T-cell (primary cell): ENCODE results near the gene CLEC4G. TPM values are rescaled to one million over a fixed set of nuclear protein-coding genes. Genes with fewer than 3 reads are reported as not detected.

Source experiments
- ATAC-seq, 4 experiments: fragments of 200-7000 bp in 3 of 4; fragments of 150-1000 bp in 1 of 4; cut with Tn5 transposase; replicated peaks in 1 of 4; 1 replicate in 3 of 4; 2 replicates in 1 of 4; pipeline ENCODE4 v1.10.0; 2021; ENCODE audit warnings: moderate library complexity in 3 of 4, mild to moderate bottlenecking in 2 of 4, moderate number of reproducible peaks in 1 of 4
- CTCF ChIA-PET, 2 donors: fragments of 300-600 bp; sonication (Branson Sonifier 250); formaldehyde crosslinking; loops; one replicate each; lab custom pipeline; 2022; ENCODE audit warnings: antibody characterized with exemption in 2 of 2; lab: Charles Lee
- POLR2A ChIA-PET, 2 donors: fragments of 300-600 bp; sonication (Branson Sonifier 250); formaldehyde crosslinking; loops; one replicate each; lab custom pipeline; 2022; ENCODE audit warnings: antibody characterized with exemption in 2 of 2; lab: Charles Lee
- DNase-seq, 35 experiments: peaks; one replicate each; pipeline versions ENCODE4 v3.0.0 to v3.0.0-alpha.2; 2013 to 2023
- H3K27ac ChIP-seq: one replicate; pipeline ENCODE4 v1.5.1; 2013; ENCODE audit warnings: low read length
- H3K27me3 ChIP-seq, 2 experiments: replicated peaks in 1 of 2; 1 replicate in 1 of 2; 2 replicates in 1 of 2; pipeline versions ENCODE4 v1.6.1 to v1.7.0; 2013; ENCODE audit warnings: low read length in 1 of 2, mixed read lengths in 1 of 2; ENCODE audit not compliant: control insufficient read depth in 2 of 2, insufficient read depth in 2 of 2; ENCODE audit errors: extremely low read depth in 1 of 2
- H3K36me3 ChIP-seq, 2 donors: 1 replicate in 1 of 2; 2 replicates in 1 of 2; pipeline versions ENCODE4 v1.6.1 to v1.7.0; 2013; ENCODE audit warnings: low read length in 1 of 2; ENCODE audit not compliant: control insufficient read depth in 2 of 2, insufficient read depth in 1 of 2; ENCODE audit errors: extremely low read depth in 1 of 2
- H3K4me1 ChIP-seq, 2 experiments: 1 replicate in 1 of 2; 2 replicates in 1 of 2; pipeline versions ENCODE4 v1.6.1 to v1.7.0; 2013; ENCODE audit warnings: low read length in 2 of 2, mixed read lengths in 1 of 2; ENCODE audit not compliant: insufficient read depth in 2 of 2, control insufficient read depth in 1 of 2; ENCODE audit errors: extremely low read depth in 1 of 2
- H3K4me3 ChIP-seq, 2 donors: 1 replicate in 1 of 2; 2 replicates in 1 of 2; pipeline versions ENCODE4 v1.5.1 to v1.7.0; 2013; ENCODE audit warnings: mild to moderate bottlenecking in 2 of 2, low read length in 1 of 2, moderate library complexity in 1 of 2; ENCODE audit not compliant: control insufficient read depth in 1 of 2; ENCODE audit errors: extremely low read depth in 1 of 2
- H3K9me3 ChIP-seq: 2 replicates; pipeline ENCODE4 v1.7.0; 2013
- H3K27ac Mint-ChIP-seq, 2 donors: one replicate each; pipeline ENCODE4 v1.8.0; 2020 to 2021; ENCODE audit warnings: mild to moderate bottlenecking in 2 of 2, mixed read lengths in 2 of 2
- H3K27me3 Mint-ChIP-seq, 2 donors: one replicate each; pipeline ENCODE4 v1.8.0; 2021 to 2022; ENCODE audit warnings: mixed read lengths in 2 of 2
- H3K36me3 Mint-ChIP-seq: one replicate; pipeline ENCODE4 v1.8.0; 2021; ENCODE audit warnings: mixed read lengths
- H3K4me1 Mint-ChIP-seq, 3 donors: one replicate each; pipeline ENCODE4 v1.8.0; 2020 to 2022; ENCODE audit warnings: mixed read lengths in 3 of 3, mild to moderate bottlenecking in 1 of 3
- H3K4me3 Mint-ChIP-seq, 3 donors: one replicate each; pipeline ENCODE4 v1.8.0; 2020 to 2022; ENCODE audit warnings: mild to moderate bottlenecking in 3 of 3, mixed read lengths in 3 of 3, moderate library complexity in 3 of 3
- H3K9me3 Mint-ChIP-seq, 3 donors: one replicate each; pipeline ENCODE4 v1.8.0; 2020 to 2022; ENCODE audit warnings: mixed read lengths in 3 of 3
- WGBS: methylation state at CpG from one replicate; pipeline ENCODE4 v1.1.5; 2013; ENCODE audit warnings: missing lambda C conversion rate; ENCODE audit not compliant: insufficient coverage; 5-methylcytosine and 5-hydroxymethylcytosine counted together
- total RNA-seq, 35 experiments: library from RNA in 6 of 35; stranded (reverse) in 6 of 35; fragments of 120-200 nt in 1 of 35; gene quantifications; one replicate each; pipeline versions ENCODE4 v1.2.1 to v1.2.4 and lab custom pipeline; 2013 to 2026

The CLEC4G gene
- total RNA-seq, 5 donors from 2014 or later (not counting 1 experiment from before 2014, with no cell fraction given): not detected

- Mint-ChIP-seq H3K27me3 (peaks cover 3 to 13% of the 10 kb centered on the region in 2 donors), H3K9me3 (no peaks in the 10 kb centered on the region), H3K27ac (peak overlapping the region in 1 of 2 donors; percentile 45), H3K36me3 (no peaks in the 10 kb centered on the region), H3K4me3 (no peak overlapping the region), H3K4me1 (peaks cover 19 to 38% (median 34%) of the 10 kb centered on the region in 3 donors)
- Histone ChIP-seq H3K27me3 (peaks cover 0 to 37% of the 10 kb centered on the region in 2 experiments), H3K36me3 (no peaks in the 10 kb centered on the region), H3K4me3 (no peak overlapping the region), H3K27ac (no peak overlapping the region), H3K4me1 (peaks cover 0 to 10% of the 10 kb centered on the region in 2 experiments), H3K9me3 (no peaks in the 10 kb centered on the region)
- 60% methylated on average over 3 of the region's 15 CpGs for WGBS
- DNase-seq (no peak), ATAC-seq (no peak)
- CTCF ChIA-PET: interaction anchor here in 1 of 2 donors (0.7 kb wide), 1 partner anchor 89 kb away, joined by 4 read pairs; no protein-coding TSS in a partner anchor
- POLR2A ChIA-PET: no interaction called here
These were observed 32.2 kb downstream of the CLEC4G start for GRCh38 chr19:7699417-7700401.

DNA sequence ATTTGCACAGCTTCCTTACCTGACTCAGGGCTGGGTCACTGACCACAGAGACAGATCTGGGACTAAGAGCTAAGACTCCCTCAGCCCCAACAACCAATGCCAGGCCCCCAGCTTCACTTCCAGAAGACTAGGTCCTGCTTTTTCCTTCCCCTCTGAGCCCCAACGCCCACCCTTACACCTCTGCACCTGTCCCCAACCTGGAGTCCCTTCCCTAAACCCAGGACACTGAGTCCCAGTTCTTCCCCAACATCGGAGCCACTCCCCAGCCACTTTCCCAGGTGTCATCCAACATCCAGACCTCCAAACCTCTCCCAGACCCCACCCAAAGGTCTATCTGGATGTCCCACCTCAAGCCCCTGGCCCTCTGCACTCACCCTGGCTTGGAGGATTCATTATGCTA, 32.9 kb downstream of the CLEC4G start:
- Mint-ChIP-seq H3K9me3 (no peaks in the 10 kb centered on the region), H3K27ac (no peak overlapping the region), H3K4me3 (no peak overlapping the region), H3K36me3 (no peaks in the 10 kb centered on the region), H3K27me3 (peaks cover 3 to 13% of the 10 kb centered on the region in 2 donors), H3K4me1 (peaks cover 17 to 34% (median 32%) of the 10 kb centered on the region in 3 donors)
- ATAC-seq (no peak), DNase-seq (no peak)
- POLR2A ChIA-PET: no interaction called here
- Histone ChIP-seq H3K4me3 (no peak overlapping the region), H3K4me1 (peaks cover 0 to 10% of the 10 kb centered on the region in 2 experiments), H3K27me3 (peaks cover 0 to 39% of the 10 kb centered on the region in 2 experiments), H3K36me3 (no peaks in the 10 kb centered on the region), H3K9me3 (no peaks in the 10 kb centered on the region), H3K27ac (no peak overlapping the region)
- 56% methylated on average over 2 of the region's 2 CpGs for WGBS
- CTCF ChIA-PET: no interaction called here

DNA sequence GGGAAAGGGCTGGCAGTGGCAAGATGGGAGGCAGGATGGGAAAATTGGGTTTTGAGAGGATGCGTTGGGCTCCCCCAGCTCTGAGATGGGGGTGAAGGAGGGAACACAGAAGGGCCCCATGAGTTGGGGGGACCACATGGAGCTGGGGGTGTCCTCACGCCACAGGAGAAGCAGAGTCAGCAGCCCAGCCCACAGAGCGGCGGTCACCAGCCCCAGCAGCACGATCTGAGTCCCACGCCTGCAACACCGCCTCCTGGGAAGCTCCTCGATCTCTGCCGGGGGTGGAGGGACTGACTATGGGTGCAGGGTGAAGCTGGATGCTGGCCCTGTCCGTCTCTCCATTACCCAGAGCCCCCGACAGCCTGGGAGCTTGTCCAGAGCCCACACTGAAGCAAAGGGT, 33.3 kb downstream of the CLEC4G start:
- ATAC-seq: no peak
- CTCF ChIA-PET: no interaction called here
- WGBS: 65% methylated on average over 9 of the region's 11 CpGs

GRCh38 chr19:7697721-7698287, 34.1 kb downstream of the CLEC4G start:
- Mint-ChIP-seq H3K27me3 (peaks cover 3 to 13% of the 10 kb centered on the region in 2 donors), H3K27ac (no peak overlapping the region), H3K36me3 (no peaks in the 10 kb centered on the region), H3K9me3 (no peaks in the 10 kb centered on the region), H3K4me3 (no peak overlapping the region), H3K4me1 (peaks cover 12 to 25% (median 25%) of the 10 kb centered on the region in 3 donors)
- ChIA-PET CTCF (no interaction called here), POLR2A (interaction anchor here in 1 of 2 donors (0.6 kb wide), 1 partner anchor 1195 kb away, joined by 3 read pairs; no protein-coding TSS in a partner anchor)
- ATAC-seq (no peak), DNase-seq (no peak)
- Histone ChIP-seq H3K36me3 (no peaks in the 10 kb centered on the region), H3K9me3 (no peaks in the 10 kb centered on the region), H3K4me1 (peaks cover 0 to 16% of the 10 kb centered on the region in 2 experiments), H3K27me3 (peaks cover 0 to 39% of the 10 kb centered on the region in 2 experiments), H3K4me3 (no peak overlapping the region), H3K27ac (no peak overlapping the region)
- WGBS: 86% methylated on average over 5 of the region's 10 CpGs

More for the DNA sequence above, 33.3 kb downstream of the CLEC4G start:
- Mint-ChIP-seq H3K9me3 (no peaks in the 10 kb centered on the region), H3K27me3 (peaks cover 3 to 13% of the 10 kb centered on the region in 2 donors), H3K27ac (no peak overlapping the region), H3K36me3 (no peaks in the 10 kb centered on the region), H3K4me3 (no peak overlapping the region), H3K4me1 (peaks cover 14 to 30% (median 29%) of the 10 kb centered on the region in 3 donors)
- H3K27me3 ChIP-seq: peaks cover 0 to 39% of the 10 kb centered on the region in 2 experiments
- no peak overlapping the region for H3K4me3 ChIP-seq
- no peak overlapping the region for H3K27ac ChIP-seq
- no peaks in the 10 kb centered on the region for H3K9me3 ChIP-seq
- DNase-seq: no peak
- POLR2A ChIA-PET: no interaction called here
- no peaks in the 10 kb centered on the region for H3K36me3 ChIP-seq
- H3K4me1 ChIP-seq: peaks cover 0 to 12% of the 10 kb centered on the region in 2 experiments

- H3K27ac Mint-ChIP-seq: no peak overlapping the region
- H3K4me3 Mint-ChIP-seq: no peak overlapping the region
- H3K27me3 Mint-ChIP-seq: peaks cover 3 to 9% of the 10 kb centered on the region in 2 donors
- H3K27ac ChIP-seq: no peak overlapping the region
- WGBS: 88% methylated on average over 2 of the region's 4 CpGs
- ChIA-PET CTCF (no interaction called here), POLR2A (no interaction called here)
- H3K36me3 ChIP-seq: no peaks in the 10 kb centered on the region
- no peak for ATAC-seq
- peaks cover 0 to 41% of the 10 kb centered on the region in 2 experiments for H3K4me1 ChIP-seq
- H3K4me3 ChIP-seq: no peak overlapping the region
- peaks cover 0 to 48% of the 10 kb centered on the region in 2 experiments for H3K27me3 ChIP-seq
- H3K4me1 Mint-ChIP-seq: peaks cover 8 to 18% (median 9%) of the 10 kb centered on the region in 3 donors
- no peaks in the 10 kb centered on the region for H3K9me3 Mint-ChIP-seq
- no peaks in the 10 kb centered on the region for H3K9me3 ChIP-seq
- H3K36me3 Mint-ChIP-seq: no peaks in the 10 kb centered on the region
- no peak for DNase-seq
These were observed 37.4 kb downstream of the CLEC4G start for GRCh38 chr19:7694499-7694898.

GRCh38 chr19:7692417-7693088, 39.4 kb downstream of the CLEC4G start:
- Mint-ChIP-seq H3K27me3 (peaks cover 0 to 4% of the 10 kb centered on the region in 2 donors), H3K4me3 (no peak overlapping the region), H3K9me3 (no peaks in the 10 kb centered on the region), H3K27ac (no peak overlapping the region), H3K4me1 (peaks cover 0 to 13% (median 3%) of the 10 kb centered on the region in 3 donors), H3K36me3 (no peaks in the 10 kb centered on the region)
- Histone ChIP-seq H3K27ac (peak overlapping the region; percentile 38), H3K4me1 (peaks cover 0 to 47% of the 10 kb centered on the region in 2 experiments), H3K27me3 (peaks cover 0 to 38% of the 10 kb centered on the region in 2 experiments), H3K4me3 (no peak overlapping the region), H3K9me3 (no peaks in the 10 kb centered on the region), H3K36me3 (no peaks in the 10 kb centered on the region)
- ATAC-seq (peak in 1 of 4 experiments; percentile 65), DNase-seq (peak in 19 of 35 experiments; percentile 13 to 72 (median 33))
- 51% methylated on average over 13 of the region's 13 CpGs for WGBS
- POLR2A ChIA-PET: no interaction called here
- CTCF ChIA-PET: no interaction called here
